ENCODE data around the gene ST6GALNAC1. TPM values are rescaled to one million over a fixed set of nuclear protein-coding genes. Genes with fewer than 3 reads are reported as not detected.
"Not testable (repeated sequence)": the region's sequence is repeated elsewhere in the genome, so short reads cannot be mapped to it uniquely, and the experiment has no call there.

Gene ST6GALNAC1
- total RNA-seq, 1 donor from 2014 or later: 6.1 TPM

DNA sequence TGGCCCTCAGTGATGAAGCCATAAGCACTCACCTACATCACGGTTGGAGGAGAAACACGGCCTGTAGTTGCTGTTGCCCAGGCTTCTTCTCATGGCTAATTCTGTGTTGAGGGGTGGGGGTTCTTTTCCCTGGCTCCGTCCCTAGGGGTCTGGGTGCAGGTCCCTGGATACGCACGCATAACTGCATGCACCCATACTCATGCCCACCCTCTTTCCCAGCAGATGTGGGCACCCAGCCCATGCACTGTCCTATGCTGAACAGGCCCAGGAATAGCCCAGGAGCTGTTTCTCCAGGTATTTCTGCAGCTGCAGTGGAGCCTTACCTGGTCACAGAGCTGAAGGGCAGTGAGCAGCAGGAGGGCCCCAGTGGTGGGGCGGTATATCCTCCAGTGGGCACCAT, 18.1 kb downstream of the ST6GALNAC1 start:
- ATAC-seq (no peak), DNase-seq (ENCODE audit: missing footprints) (no peak)
- intact Hi-C loops (cut with DNase I): loop anchor here (2.0 kb wide), 1 partner anchor 103 kb away; no protein-coding TSS in a partner anchor

DNA sequence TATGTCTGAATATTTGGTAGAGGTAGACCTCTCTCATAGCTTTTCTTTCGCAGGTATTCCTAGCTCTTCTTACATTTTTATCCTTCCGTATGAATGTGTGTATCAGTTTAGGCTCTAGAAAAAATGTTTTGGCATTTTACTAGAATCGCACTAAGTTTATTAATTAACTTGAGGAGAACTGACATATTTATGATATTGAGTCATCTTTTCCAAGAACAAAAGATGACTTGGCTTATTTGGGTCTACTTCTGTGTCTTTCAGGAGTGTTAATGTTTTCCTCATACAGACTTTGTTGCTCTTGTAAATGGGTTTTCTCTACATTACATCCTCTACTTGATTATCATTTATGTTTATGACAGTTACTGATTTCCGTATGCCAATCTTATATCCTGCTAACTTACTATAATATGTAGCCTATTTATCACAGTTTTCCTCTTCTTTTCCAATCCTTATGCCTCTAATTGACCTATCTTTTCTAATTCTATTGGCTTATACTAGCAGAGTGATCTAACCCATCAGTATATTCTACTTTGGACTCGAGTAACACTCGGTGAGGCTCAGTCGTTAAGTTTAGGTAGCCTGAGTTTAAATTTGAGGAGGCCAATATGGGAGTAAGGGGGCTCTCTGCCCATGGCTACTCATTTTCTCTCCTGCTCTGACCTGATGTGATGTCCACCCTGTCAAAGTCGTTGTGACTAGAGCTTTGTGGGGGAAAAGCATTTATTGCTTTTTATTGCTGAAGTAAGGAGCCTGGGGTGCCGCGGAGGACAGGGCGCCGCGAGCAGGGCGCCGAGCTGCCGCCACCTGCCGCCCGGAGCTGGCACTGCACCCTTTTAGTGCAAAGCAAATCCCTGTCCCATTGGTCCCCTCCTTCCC, 20.0 kb downstream of the ST6GALNAC1 start:
- ATAC-seq (peak; percentile 82), DNase-seq (ENCODE audit: missing footprints) (peak; percentile 92)
- intact Hi-C loops (cut with DNase I): loop anchor here (2.0 to 5.0 kb wide), 2 partner anchors 66 to 101 kb away; no protein-coding TSS in a partner anchor

DNA sequence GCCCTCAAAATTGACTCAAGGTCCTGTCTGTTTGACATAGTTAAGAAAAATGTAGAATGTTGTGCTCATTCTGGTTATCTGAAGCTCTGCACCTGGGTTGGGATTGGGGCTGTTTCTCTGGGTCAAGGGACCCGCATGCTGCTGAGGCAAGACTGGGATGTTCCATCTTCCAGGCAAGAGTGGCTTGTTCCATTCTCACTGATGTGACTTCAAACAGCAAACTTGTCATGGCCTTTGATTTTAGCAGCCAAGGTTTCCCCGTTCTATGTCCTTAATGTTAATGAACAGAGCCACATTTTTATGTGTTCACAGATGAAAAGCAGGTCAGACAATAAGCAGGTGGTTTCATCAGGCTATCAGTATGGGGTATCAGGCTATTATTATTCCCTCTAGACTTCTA, 25.7 kb downstream of the ST6GALNAC1 start:
- no peak for DNase-seq (ENCODE audit: missing footprints)
- ATAC-seq: no peak
- intact Hi-C loops (cut with DNase I): no loop called here

DNA sequence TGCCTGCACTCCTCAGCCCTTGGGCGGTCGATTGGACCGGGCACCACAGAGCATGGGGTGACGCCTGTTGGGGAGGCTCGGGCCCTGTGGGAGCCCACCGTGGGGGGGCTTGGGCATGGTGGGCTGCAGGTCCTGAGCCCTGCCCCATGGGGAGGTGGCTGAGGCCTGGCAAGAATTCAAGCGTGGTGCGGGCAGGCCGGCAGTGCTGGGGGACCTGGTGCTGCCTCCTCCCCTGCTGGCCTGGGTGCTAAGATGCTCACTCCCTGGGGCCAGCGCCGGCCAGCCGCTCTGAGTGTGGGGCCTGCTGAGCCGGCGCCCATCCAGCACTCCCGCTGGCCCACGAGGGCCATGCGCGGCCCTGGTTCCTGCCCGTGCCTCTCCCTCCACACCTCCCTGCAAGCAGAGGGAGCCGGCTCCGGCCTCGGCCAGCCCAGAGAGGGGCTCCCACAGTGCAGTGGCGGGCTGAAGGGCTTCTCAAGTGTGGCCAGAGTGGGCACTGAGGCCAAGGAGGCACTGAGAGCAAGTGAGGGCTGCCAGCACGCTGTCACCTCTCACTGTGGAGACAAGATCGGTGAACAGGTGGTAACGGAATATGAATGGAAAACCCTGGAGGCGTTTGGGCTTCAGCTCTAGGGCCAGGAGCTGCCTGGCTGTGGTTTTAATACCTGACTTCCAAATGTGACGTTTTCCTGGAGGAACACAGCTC, 28.5 kb downstream of the ST6GALNAC1 start:
- no peak for ATAC-seq
- intact Hi-C loops (cut with DNase I): no loop called here
- DNase-seq (ENCODE audit: missing footprints): no peak

DNA sequence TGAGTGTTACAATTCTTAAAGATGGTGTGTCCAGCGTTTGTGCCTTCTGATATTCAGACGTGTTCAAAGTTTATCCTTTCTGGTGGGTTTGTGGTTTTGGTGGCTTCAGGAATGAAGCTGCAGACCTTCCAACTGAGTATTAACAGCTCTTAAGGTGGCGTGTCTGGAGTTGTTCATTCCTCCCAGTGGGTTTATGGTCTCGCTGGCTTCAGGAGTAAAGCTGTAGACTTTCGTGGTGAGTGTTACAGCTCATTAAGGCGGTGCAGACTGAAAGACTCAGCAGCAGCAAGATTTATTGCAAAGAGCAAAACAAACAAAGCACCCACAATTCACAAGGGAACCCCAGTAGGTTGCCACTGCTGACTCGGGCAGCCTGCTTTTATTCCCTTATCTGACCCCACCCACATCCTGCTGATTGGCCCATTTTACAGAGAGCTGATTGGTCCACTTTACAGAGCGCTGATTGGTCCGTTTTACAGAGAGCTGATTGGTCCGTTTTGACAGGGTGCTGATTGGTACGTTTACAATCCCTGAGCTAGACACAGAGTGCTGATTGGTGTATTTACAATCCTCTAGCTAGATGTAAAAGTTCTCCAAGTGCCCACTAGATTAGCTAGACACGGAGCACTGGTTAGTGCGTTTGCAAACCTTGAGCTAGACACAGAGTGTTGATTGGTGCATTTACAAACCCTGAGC, 29.3 kb downstream of the ST6GALNAC1 start:
- DNase-seq (ENCODE audit: missing footprints); ATAC-seq; intact Hi-C loops (cut with DNase I): not testable (repeated sequence)

DNA sequence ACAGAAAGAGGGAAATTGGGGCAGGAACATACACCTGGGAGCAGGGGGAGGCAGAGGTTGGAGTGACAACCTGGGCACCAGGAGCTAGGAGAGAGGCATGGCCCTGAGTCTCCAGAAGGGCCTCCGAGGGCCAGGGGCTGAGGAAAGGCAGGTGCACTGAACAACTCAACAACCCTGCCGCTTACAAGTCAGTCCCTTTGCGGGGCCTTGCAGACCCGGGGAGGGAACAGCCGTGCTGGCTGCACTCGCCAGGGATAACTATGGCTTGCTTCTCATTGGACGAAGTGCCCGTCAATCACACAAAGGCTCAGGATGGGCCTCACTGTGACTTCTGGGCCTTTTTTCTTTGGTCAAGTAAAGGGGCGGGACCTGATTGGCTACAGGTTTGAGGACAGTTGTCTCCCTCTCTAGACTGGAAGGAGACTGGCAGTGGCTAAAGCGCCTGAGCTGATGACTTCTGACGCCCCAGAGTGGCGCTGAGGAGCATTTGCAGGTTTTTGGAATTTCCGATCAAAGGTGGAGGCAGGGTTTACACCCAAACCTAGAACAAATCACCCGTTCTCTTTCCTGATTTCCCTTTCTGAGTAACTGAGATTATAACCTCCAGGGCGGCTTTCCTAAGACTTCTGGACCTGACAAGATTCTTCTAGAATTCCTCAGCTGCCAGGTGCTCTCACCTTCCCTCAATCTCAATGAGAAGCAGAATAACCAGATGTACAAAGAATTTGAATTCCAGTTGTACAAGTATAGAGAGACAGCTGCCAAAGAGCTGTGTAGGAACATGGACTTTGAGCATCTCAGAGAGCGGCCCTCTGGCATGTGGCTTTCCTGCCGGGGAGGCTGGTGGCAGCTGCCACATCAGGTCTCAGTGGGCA, 30.3 kb downstream of the ST6GALNAC1 start:
- DNase-seq (ENCODE audit: missing footprints): no peak
- intact Hi-C loops (cut with DNase I): no loop called here
- ATAC-seq: no peak

DNA sequence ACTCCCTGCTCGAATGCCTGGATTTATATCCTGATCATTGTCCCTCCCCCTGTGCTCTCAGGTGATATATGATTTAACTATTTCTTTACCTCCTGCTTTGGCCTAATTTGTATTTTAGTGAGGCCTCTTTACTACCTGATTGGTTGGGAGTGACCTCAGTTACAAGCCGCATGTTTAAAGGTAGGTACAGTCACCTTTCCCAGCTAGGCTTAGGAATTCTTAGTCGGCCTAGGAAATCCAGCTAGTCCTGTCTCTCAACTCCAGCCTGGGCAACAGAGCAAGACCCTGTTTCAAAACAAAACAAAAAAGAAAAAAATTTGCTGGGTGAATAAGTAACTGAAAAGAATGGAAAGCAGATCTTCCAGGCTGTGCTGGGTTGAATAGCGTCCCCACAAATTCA, 31.1 kb downstream of the ST6GALNAC1 start:
- intact Hi-C loops (cut with DNase I): no loop called here
- no peak for ATAC-seq
- no peak for DNase-seq (ENCODE audit: missing footprints)

DNA sequence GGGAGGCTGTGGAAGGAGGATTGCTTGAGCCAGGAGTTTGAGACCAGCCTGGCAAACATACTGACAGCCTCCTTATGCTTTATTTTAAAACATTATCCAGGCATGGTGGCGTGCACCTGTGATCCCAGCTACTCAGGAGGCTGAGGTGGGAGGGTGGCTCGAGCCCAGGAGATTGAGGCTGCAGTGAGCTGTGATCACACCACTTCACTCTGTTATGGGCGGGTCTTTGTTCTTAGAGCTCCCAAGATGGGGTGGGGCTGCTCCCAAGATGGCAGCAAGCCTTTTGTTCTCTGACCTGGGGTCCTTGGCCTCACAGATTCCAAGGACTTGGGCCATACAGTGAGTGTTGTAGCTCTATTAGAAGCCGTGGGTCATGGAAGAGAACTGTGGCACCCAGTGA, 31.8 kb downstream of the ST6GALNAC1 start:
- DNase-seq (ENCODE audit: missing footprints) (no peak), ATAC-seq (no peak)
- intact Hi-C loops (cut with DNase I): no loop called here

DNA sequence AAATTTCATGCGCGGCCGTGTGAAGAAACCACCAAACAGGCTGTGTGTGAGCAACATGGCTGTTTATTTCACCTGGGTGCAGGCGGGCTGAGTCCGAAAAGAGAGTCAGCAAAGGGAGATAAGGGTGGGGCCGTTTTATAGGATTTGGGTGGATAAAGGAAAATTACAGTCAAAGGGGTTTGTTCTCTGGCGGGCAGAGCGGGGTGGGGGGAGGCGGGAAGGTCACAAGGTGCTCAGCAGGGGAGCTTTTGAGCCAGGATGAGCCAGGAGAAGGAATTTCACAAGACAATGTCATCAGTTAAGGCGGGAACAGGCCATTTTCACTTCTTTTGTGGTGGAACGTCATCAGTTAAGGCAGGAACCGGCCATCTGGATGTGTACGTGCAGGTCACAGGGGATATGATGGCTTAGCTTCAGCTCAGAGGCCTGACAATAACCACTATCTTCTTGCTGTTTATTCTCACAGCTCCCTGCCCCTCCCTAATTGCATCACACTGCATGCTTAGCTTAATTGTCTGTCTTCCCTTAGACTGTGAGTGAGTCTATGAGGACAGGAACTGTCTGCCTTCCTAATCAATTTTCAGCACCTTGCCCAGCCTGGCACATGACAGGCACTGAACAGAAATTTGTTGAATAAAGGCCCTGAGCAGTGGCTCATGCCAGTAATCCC, 32.3 kb downstream of the ST6GALNAC1 start:
- ATAC-seq; DNase-seq (ENCODE audit: missing footprints); intact Hi-C loops (cut with DNase I): not testable (repeated sequence)

DNA sequence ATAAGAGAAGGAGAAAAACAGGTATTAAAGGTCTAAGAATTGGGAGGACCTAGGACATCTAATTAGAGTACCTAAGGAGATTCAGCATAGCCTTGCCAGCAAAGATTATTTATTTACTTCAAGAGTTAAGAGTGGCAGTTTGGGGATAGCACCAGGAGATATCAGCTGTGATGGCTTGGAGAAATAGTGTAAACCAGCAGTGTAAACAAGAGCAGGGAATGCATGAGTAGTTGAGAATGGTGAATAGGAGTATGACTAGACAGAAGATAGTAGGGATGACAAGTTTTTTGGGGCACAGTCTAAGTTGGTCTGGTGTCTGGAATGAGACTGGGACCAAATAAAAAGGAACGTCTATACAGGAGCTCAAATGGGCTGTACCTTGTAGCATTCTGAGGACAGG, 36.9 kb downstream of the ST6GALNAC1 start:
- DNase-seq (ENCODE audit: missing footprints); intact Hi-C loops (cut with DNase I); ATAC-seq: not testable (repeated sequence)

DNA sequence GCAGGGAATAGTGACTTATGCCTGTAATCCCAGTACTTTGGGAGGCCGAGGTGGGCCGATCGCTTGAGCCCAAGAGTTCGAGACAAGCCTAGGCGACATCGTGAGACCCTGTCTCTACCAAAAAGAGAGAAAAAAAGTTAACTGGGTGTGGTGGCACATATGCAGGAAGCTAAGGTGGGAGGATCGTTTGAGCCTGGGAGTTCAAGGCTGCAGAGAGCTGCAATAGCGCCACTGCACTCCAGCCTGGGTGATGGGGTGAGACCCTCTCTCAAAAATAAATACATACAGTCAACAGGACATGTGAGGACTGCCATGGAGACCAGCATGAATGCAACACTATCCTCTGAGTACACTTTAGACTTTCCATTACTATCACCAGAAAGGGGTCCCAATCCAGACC, 42.5 kb downstream of the ST6GALNAC1 start:
- no peak for ATAC-seq
- DNase-seq (ENCODE audit: missing footprints): no peak
- intact Hi-C loops (cut with DNase I): no loop called here

DNA sequence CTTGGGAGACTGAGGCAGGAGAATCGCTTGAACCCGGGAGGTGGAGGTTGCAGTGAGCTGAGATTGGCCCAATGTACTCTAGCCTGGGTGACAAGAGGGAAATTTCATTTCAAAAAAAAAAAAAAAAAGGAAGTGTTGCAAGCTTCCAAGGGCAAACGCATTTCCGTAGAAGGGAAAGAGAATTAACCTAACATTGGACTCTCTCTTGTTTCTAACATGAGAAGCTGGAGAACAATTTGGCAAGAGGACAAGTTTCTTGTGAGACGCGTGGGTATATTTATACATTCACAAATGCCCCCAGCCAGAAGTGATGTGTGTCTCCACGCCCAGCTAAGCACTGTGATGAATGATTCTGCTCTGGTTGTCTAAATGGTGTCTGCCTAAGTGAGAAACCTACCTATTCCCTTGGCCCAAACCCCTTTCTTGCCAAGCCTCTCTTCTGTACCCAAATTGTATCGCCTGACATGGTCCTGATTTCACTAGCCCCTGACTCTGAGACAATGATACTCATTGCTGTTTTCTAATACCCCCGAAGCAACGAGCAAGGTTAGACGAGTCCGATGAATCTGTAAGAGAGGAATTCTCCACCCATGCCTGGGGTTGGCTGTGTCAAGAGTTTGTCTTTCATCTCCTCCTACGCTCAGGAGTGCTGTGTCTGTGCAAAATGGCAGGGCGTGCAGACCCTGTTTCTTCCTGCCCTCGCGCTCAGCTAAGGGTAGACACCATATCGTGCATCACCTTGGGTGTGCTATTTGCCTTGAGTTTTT, 43.7 kb downstream of the ST6GALNAC1 start:
- DNase-seq (ENCODE audit: missing footprints) (no peak), ATAC-seq (peak; percentile 13)
- intact Hi-C loops (cut with DNase I): no loop called here

DNA sequence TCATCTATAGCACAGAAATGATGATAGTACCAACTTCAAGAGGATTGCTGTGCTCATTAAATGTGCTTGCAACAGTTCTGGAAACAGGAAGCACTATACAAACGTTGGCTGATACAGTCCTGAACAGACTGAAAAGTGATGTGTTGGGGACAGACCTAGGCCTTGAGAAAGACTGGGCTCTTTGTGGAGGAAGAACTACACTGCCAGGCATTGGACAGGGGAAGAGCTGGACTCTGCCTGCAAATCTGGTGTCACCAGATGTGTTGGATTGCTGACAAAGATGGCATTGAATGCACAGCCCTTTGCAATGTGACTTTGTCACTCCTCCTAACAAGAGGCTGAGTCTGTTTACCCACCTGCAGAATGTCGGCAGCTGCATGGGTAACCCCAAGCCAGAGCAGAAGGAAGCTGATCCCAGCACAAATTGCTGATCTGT, 45.5 kb downstream of the ST6GALNAC1 start:
- intact Hi-C loops (cut with DNase I): no loop called here
- peak; percentile 50 for ATAC-seq
- no peak for DNase-seq (ENCODE audit: missing footprints)

DNA sequence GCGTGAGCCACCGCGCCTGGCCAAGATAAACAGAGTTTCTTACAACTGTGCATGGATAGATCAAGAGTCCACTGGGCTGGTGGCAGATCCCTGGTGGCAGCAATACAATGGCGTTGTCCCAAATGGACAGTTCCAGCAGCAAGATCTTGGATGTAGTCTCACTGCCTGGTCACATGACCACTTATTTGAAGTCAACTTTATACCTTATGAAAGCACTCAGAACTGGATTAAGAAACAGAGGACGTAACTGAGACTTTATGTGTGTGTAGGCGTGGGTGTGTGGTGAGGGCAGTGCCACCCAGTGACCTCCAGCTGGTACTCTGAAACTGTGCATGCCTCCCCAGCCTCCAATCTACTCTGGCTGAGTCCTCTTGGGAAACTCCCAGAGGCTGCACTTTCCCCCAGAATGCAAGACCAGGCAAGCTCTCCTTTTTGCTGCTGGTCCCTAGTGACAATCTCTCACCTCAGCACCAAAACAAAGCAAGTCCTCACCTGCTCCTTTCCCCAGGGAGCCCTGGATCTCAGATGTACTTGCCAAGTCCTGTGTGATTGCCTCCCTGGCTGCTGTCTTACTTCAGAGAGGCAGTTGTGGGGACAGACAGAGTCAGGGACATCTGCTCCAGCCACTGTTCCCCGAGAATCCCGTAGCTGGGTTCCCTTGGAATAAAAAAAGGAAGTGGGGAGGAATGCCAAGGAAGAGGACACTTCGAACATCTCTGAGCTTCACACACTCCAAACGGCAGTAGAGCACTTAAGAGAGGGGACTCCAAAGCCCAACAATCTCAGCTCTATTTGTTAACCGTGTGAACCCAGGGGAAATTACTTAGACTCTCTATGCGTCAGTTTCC, 46.2 kb downstream of the ST6GALNAC1 start:
- ATAC-seq: no peak
- intact Hi-C loops (cut with DNase I): no loop called here
- no peak for DNase-seq (ENCODE audit: missing footprints)

DNA sequence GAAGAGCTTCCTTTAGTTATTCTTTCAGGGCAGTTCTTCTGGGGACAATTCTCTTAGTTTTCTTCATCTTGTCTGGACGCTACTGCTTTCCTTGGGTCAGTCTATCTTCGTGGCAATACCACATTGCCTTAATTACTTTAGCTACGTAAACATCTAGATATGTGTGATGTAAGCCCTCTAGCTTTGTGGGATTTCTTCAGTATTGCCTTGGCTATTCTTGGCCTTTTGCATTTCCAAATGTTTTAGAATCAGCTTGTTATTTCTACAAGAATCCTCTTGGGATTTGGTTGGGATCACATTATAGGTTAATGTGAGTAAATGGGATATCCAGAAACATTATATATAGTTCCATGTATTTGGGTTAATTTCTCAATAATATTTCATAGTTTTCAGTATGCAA, 48.9 kb downstream of the ST6GALNAC1 start:
- ATAC-seq: no peak
- intact Hi-C loops (cut with DNase I): no loop called here
- DNase-seq (ENCODE audit: missing footprints): no peak

DNA sequence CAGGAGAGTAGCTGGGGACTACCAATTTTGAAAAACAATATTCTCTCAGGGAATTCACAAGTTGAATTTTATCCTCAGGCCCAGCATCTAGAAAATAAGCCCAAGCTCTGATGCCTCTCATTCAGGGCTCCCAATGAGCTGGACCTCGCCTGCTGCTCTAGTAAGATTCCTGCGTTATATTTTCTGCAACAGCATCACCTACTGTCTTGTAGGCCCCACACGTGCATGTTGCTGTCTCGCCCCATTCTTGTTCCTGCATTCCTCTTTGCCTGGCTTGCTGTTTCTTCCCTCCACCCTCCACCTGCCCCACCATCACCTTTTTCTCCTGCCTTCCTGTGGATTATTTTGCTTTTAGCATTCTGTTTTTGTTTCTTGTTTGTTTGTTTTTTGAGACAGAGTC, 49.6 kb downstream of the ST6GALNAC1 start:
- no peak for ATAC-seq
- DNase-seq (ENCODE audit: missing footprints): no peak
- intact Hi-C loops (cut with DNase I): no loop called here

Data from Right ventricle myocardium inferior (tissue), 1 donor.